Fibroblast of lung (primary cell): ENCODE results near the gene SEPTIN8.

Experiments
- EZH2 ChIP-seq: IDR thresholded peaks from 2 replicates; pipeline ENCODE4 v1.5.1; 2012; ENCODE audit warnings: low read length, control low read depth, mild to moderate bottlenecking; ENCODE audit errors: missing control alignments
- TF ChIP-seq, protein P1 (sequence below), 2 donors: IDR thresholded peaks in 1 of 2; conservative IDR thresholded peaks in 1 of 2; 1 replicate in 1 of 2; 2 replicates in 1 of 2; pipeline ENCODE4 v1.5.1; 2011 to 2012; ENCODE audit warnings: low read length in 2 of 2, control low read depth in 1 of 2, inconsistent platforms in 1 of 2, low read depth in 1 of 2, mild to moderate bottlenecking in 1 of 2

DNA sequence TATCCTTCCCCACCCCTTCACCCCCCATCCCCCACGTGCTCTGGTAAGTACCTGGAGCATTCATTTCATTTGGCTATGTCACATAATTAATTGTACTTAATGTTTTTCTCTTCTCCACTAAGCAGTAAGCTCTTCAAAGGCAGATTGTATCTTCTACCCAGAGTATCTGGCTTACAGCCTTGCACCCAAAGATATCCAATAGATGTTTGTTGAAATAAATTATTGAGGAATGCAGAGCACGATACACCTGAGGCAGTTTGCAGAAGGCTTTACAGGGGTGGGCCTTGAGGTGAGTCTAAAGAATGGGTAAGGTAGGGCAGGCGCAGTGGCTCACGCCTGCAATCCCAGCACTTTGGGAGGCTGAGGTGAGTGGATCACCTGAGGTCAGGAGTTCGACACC lies 33.6 kb upstream of the SEPTIN8 start:
- no peak for TF ChIP-seq EZH2
- TF ChIP-seq, protein P1, sequence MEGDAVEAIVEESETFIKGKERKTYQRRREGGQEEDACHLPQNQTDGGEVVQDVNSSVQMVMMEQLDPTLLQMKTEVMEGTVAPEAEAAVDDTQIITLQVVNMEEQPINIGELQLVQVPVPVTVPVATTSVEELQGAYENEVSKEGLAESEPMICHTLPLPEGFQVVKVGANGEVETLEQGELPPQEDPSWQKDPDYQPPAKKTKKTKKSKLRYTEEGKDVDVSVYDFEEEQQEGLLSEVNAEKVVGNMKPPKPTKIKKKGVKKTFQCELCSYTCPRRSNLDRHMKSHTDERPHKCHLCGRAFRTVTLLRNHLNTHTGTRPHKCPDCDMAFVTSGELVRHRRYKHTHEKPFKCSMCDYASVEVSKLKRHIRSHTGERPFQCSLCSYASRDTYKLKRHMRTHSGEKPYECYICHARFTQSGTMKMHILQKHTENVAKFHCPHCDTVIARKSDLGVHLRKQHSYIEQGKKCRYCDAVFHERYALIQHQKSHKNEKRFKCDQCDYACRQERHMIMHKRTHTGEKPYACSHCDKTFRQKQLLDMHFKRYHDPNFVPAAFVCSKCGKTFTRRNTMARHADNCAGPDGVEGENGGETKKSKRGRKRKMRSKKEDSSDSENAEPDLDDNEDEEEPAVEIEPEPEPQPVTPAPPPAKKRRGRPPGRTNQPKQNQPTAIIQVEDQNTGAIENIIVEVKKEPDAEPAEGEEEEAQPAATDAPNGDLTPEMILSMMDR (conservative IDR thresholded peaks at IDR 0.05 in 1 of 2, IDR thresholded peaks at IDR 0.05 in 1 of 2; ENCODE audit: low read depth in 1 of 2, low read length in 2 of 2), result no peak
